Measurements from ENCODE around the gene DYNLRB2.

The DYNLRB2 gene

GRCh38 chr16:80552277-80552676 is 11.5 kb downstream of the DYNLRB2 start:
- DNase-seq (ENCODE audit: low spot score): no peak

DNA sequence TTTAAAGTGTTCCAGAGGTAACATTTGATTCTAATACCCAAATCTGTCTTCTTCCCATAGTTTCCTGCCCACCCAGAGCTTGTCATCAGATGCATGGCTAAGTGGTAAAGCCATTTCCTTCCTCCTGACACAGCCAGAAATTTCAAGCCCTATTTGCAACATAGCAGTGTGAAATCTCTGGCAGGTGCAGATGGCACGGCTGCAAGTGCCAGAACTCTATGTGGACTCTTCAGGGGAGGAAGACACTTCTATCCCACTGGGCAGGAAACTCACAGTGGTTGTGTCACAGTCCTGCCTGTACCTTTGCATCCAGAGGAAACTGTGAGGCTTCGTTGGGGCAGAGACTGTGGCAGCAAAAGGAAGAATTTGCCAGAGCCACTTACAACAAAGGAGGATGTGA is 13.2 kb downstream of the DYNLRB2 start:
- DNase-seq (ENCODE audit: low spot score): no peak

DNA sequence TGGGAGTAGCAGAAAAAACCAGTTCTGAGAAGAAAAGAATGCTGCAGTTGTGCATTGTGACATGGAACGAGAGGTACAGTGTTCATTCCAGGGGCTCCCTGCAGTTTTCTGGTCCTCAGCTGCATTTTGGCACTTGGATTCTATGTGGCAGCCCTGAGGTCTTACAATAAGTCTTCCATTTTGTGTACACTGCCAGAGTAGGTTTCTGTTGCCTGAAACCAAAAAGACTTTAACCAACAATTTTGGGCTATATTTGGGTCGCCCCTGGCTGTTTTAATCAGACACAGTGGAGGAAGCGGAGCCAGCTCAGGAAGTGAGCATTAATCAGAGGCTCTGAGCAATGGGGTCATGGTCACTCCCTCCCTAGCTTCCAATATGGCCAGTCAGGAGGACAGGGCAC is 15.7 kb downstream of the DYNLRB2 start:
- no peak for DNase-seq (ENCODE audit: low spot score)

DNA sequence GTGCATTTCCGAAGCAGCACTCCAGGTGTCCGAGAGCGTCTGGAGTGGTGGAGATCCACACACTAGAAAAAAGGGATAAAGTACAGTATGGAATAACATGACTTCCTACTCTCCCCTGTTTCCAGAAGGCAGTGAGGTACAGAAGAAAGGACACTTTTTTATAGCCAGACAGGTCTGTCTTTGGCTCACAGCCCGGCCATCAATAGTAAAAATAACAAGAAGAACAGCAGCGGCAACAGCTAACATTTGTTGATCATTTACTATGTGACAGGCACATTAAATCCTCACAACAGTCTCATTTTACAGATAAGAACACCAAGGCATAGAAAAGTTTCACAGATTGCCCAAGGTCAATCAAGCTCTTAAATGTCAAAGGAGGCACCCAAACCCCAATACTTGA is 16.2 kb downstream of the DYNLRB2 start:
- no peak for DNase-seq (ENCODE audit: low spot score)

DNA sequence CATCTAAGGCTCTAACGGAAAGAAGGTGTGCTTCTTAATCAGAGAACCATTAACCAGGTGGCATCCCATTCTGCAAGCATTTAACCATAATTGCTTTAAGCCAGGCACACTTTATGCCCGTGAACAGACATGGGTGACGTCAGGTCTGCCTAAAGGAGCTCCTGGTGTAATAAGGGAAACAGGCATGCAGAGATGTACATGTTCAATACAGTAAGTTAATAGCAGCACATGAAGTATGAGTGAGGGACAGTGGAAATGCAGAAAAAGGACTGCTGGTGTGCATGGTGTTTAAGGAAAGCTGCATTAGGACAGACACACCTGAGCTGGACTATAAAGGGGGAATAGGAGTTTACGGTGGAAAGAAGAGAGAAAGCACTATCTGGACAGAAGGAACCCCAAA is 18.6 kb downstream of the DYNLRB2 start:
- DNase-seq (ENCODE audit: low spot score): no peak

GRCh38 chr16:80563066-80563465 is 22.3 kb downstream of the DYNLRB2 start:
- DNase-seq (ENCODE audit: low spot score): no peak

DNA sequence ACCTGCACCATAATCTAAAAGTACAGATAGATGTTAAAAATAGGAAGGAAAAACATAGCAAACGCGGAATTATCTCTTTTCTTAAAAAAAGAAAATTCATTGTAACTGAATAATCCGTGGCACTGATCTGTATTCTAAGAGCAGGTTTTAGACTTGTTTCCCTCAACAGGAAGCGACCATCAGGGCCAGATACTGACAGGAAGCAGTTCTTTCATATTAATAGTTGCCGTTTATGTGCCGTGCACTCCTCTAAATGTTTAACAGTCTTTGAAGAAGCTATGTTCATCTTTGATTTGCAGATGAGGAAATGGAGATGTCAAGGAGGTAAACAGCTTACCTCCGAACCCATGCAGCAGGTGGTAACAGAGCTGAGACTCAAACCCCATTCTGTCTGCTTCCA is 23.6 kb downstream of the DYNLRB2 start:
- DNase-seq (ENCODE audit: low spot score): no peak

DNA sequence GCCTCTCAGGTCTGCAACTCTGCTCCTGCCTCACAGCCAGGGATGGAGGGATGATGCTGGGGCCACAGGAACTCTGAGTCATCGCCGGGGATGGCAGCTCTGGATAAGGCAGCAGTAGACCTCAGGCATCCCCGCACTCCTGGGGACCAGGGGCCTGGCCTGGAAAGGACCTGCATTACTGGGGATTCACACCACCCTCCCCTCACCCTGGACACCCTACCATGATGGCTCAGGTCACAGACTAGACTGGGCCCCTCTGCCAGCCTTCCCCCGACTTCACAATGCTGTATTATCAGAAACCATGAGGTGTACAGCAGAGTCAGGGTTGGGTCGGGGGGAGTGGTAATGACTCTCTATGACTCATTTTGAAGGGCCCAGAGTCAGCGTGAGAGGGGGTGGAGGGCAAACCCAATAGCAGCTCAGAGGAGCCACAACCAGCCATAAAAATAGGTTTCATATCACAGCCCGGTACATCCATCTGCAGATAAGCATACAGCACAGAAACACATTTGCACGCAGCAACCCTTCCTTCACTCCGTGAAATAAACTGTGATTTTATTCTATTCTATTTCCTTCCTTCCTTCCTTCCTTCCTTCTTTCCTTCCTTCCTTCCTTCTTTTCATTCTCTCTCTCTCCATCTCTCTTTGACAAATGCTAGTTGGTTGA is 28.8 kb downstream of the DYNLRB2 start:
- DNase-seq (ENCODE audit: low spot score): peak; percentile 42

- no peak for DNase-seq (ENCODE audit: low spot score)
Observed at GRCh38 chr16:80570106-80570478, 29.3 kb downstream of the DYNLRB2 start.

- no peak for DNase-seq (ENCODE audit: low spot score)
Observed at GRCh38 chr16:80573700-80574120, 32.9 kb downstream of the DYNLRB2 start.

DNA sequence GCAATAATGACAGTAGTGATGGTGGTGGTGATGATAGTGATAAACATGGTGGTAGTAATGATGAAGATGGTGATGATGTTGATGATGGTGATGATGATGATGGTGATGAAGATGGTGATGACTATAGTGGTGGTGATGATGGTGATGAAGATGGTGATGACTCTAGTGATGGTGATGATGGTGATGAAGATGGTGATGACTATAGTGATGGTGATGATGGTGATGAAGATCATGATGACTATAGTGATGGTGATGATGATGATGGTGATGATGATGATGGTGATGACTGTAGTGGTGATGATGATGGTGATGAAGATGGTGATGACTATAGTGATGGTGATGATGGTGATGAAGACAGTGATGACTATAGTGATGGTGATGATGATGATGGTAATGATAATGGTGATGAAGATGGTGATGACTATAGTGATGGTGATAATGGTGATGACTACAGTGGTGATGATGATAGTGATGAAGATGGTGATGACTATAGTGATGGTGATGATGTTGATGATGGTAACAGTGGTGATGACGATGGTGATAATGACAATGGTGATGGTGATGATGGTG is 35.6 kb downstream of the DYNLRB2 start:
- DNase-seq (ENCODE audit: low spot score): no peak

DNA sequence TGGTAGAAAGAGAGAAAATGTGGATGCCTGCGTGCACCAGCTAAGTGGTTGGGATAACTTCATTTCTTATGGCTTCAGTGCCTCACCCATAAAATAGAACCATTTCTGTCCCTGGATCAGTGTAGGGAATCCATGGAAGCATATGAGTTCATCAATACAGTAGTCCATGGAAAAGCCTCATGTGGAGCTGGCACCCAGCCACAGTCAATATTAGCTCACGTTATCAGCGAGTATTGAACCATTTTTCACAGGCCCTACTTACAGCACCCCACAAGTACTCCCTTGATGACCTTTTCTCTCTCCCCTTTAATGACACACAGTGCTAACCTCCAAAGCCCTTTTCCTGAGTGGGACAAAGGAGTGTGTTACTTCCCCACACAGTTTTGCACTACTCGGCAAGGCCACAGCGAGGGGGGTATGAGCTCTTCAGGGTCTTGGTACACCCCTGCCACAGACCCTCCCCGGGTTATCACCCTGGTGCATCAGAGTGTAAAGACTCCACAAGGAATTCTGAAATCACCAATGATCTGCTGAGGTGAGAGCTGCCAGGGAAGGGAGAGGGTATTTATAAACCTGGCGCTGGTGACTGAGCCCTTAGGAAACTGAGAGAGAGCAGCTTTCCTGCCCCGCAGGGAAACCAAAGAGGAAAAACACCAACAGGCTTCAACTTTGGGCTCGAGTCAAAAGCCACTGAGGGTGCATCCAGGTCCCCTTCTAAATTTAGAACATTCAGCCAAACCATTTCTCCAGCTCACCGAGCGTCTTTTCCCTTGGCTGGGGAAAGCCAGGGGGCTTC is 36.9 kb downstream of the DYNLRB2 start:
- DNase-seq (ENCODE audit: low spot score): no peak

DNA sequence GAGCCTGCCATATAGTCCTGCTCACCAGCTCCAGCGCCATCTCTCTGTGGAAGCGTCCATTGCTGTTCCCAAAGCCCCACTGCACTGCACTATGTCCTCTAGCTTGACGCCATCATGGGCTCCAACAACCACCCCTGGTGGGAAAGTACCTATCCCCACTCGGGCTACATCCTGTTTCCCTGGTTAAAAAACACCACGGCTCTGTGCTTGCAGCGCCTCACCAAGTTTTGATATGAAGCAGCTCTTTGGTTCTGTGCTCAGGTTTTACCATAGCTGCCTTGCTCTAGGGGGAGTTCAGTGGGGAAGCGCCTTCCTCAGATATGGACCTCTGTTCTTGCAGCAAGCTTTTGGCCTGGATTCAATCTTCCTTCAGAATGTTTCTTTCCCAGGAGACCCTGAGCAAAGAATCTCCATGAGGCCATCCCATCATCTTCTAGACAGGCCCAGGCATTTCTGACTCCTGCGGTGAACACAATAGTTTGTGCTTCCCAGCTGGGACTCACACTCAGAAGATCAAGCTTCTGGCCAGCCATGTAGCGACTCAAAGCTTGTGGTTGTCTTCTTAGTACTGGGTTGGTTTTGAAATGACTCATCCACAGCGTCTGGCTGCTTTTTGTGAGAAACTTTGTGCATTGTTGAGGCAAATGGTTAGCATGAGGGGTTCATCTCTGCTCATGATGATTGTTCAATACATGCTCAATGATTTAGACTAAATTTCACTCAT is 39.5 kb downstream of the DYNLRB2 start:
- DNase-seq (ENCODE audit: low spot score): no peak

DNA sequence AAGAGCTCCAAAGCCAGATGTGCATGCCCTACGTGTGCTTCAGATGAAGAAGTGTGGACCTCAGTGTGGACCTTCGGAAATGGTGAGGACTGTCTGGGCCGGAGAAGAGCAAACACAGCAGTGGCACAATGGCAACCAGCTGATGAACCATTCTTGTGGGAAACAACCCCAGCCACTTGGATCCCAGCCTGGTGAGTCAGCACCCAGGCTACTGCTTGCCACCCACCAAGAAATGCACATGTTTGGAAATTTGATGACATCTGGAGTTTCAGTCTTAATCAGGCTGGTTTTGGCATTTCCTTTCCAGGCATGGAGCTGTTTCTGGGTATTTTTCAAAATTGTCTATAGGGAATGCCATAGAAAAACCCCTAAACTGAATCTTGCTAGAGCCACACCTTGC is 42.7 kb downstream of the DYNLRB2 start:
- peak; percentile 38 for DNase-seq (ENCODE audit: low spot score)

DNA sequence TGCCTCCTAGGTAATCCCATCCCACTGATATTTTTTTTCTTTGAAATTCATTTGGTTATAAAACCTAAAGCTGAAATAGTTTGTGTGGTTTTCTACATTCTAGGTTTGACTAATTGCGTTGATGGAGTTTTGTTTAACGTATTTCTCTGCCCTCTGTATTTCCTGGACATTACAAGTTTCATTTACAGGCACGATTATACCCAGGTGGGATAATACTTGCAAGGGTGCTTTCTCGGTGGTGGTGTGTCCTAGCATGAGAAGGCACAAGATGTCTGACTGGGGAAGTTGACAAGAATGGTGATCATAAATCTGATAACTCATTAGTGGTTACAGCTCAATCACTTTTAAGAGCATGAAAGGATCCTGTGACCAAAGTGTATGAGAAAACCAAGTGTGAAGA is 45.0 kb downstream of the DYNLRB2 start:
- no peak for DNase-seq (ENCODE audit: low spot score)

GRCh38 chr16:80586476-80586875 is 45.7 kb downstream of the DYNLRB2 start:
- DNase-seq (ENCODE audit: low spot score): no peak

DNA sequence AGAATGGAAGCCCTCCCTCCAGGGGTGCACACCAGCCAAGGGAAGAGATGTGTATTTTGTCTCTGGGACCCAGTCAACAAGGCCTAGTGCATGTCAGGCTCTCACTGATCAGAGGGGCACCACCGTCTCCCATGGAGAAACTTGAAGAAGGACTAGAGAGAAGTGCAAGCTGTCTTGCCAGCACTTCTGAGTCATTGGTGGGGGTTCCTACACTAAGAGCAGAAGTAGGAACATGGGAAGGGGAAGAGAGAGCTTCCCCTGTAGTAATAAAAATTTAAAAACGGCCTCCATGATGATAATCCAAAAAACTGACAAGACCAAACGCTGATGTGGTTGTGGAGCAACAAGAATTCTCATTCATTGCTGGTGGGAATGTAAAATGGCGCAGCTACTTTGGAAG is 46.3 kb downstream of the DYNLRB2 start:
- no peak for DNase-seq (ENCODE audit: low spot score)

DNA sequence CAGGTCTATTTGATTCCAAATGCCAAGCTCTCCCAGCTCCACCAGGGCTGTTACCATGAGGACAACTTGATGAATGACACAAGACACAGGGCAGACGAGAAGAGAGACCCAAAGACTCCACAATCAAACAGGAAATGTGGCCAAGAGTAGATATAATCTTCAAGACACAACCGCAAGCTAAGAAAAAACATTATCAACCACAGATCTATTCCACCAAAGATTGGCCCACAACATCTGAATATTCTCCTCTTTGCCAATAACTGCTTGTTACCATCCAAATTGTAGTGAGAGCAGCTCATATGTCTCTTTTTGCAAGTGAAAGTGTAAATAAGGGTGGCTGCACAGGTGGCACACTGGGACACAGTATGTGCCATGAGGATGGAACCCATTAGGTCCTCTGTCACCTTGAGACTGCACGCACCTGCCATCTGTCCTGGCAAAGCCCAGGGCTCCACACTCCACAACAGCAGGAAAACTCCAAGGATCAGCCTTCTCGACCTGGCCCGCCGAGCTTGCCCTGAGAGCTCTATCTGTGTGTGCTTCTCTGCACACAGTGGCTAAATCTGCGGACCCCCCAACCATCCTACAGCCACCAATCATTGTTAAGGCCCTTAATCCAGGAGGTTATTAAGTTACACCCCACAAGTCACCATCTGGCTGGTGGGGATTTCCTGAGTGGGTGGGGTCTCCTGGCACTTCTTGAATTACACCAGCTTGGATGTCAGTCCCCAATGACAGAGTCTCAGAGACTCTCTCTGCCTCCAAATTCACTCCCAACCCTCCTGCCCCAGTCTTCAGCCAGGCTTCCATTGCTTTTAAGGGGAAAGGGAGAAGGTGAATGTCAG is 50.5 kb downstream of the DYNLRB2 start:
- no peak for DNase-seq (ENCODE audit: low spot score)

DNA sequence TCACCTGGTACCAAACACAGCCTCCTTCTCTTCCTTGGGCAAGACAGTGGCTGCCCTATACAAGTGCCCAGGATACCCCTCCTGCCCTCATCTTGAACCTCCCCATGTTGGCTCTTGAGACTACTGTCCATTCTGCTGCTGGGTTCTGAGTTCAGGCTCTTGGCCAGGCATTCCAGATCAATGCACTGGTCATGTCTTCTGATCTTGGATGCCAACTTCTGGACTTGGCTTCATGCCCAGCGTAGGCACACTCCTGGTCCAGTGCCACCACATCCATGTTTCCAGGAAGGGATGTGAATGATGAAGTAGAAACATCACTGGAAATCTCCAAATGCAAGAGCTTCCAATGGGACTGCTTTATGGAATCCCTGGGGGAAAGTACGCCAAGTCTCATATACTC is 51.5 kb downstream of the DYNLRB2 start:
- no peak for DNase-seq (ENCODE audit: low spot score)

DNA sequence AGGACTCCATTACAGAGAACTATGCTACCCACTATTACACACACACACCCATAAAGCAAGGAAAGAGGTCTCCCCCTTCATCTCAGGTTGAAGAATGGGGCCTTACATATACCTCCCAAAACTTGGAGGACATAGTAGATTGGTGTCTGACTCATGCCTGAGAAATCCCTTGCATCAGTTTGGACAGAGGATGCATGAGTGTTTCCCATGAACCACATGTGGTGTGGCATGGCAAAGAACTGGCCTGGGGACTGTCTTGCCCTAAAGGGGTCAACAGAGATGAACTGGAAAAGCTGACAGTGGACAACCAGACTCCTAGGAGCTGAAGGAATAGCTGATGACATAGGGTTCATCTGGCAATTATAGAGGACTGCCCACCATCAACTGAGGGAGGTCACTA is 54.0 kb downstream of the DYNLRB2 start:
- no peak for DNase-seq (ENCODE audit: low spot score)

GRCh38 chr16:80596507-80597207 is 55.9 kb downstream of the DYNLRB2 start:
- DNase-seq (ENCODE audit: low spot score): no peak

Data from hepatic stellate cell (primary cell).